HepG2 (cell line): ENCODE measurements around the gene SMAP2. TPM values are rescaled to one million over a fixed set of nuclear protein-coding genes. Genes with fewer than 3 reads are reported as not detected.
A peak's percentile ranks its signal among the peaks of the same experiment; 100 is the strongest.

Source experiments
- ARID3A ChIP-seq: IDR thresholded peaks from 2 replicates; pipeline ENCODE4 v1.6.1; 2012; ENCODE audit warnings: low read depth, low read length, improper control_type of control experiment
- ASH2L ChIP-seq: fragments of 300-600, 200-600 bp; sonication (generic); IDR thresholded peaks from 2 replicates; pipeline ENCODE4 v1.7.0; 2017; ENCODE audit warnings: low read depth, mild to moderate bottlenecking, moderate library complexity, mixed read lengths, low read length; ENCODE audit not compliant: insufficient read length
- CBFB ChIP-seq: sonication (generic); formaldehyde crosslinking; IDR thresholded peaks from 2 replicates; pipeline ENCODE4 v1.4.0; 2020; ENCODE audit warnings: missing genetic modification reagents
- DRAP1 ChIP-seq: IDR thresholded peaks from 2 replicates; pipeline ENCODE4 v1.6.1; 2016; ENCODE audit warnings: missing genetic modification reagents, missing compliant biosample characterization
- FOXA3 ChIP-seq: IDR thresholded peaks from 2 replicates; pipeline ENCODE4 v1.6.1; 2016; ENCODE audit warnings: missing genetic modification reagents, missing compliant biosample characterization
- GLI4 ChIP-seq: sonication (generic); formaldehyde crosslinking; IDR thresholded peaks from 2 replicates; pipeline ENCODE4 v1.5.1; 2020; ENCODE audit warnings: missing genetic modification reagents, mild to moderate bottlenecking, moderate library complexity, borderline replicate concordance
- KLF16 ChIP-seq, 2 experiments: sonication (generic) in 1 of 2; formaldehyde crosslinking in 1 of 2; IDR thresholded peaks; 2 replicates each; pipeline versions ENCODE4 v1.6.1 to v1.8.0; 2016 to 2023; ENCODE audit warnings: missing genetic modification reagents in 2 of 2, missing compliant biosample characterization in 1 of 2
- LCORL ChIP-seq, 2 experiments: fragments of 450-650 bp in 1 of 2; sonication (generic) in 1 of 2; formaldehyde crosslinking in 1 of 2; IDR thresholded peaks; 2 replicates each; pipeline versions ENCODE4 v1.5.0 to v1.6.1; 2017 to 2020; ENCODE audit warnings: antibody characterized with exemption in 1 of 2, missing genetic modification reagents in 1 of 2
- NRL ChIP-seq: sonication (generic); formaldehyde crosslinking; IDR thresholded peaks from 2 replicates; pipeline ENCODE4 v1.5.0; 2020; ENCODE audit warnings: missing genetic modification reagents, mild to moderate bottlenecking, moderate library complexity, borderline replicate concordance
- PREB ChIP-seq: sonication (generic); formaldehyde crosslinking; IDR thresholded peaks from 2 replicates; pipeline ENCODE4 v1.4.0; 2020; ENCODE audit warnings: missing genetic modification reagents
- RBFOX2 ChIP-seq: fragments of 200-400 bp; formaldehyde crosslinking; IDR thresholded peaks from 2 replicates; pipeline ENCODE4 v1.6.1; 2017; ENCODE audit warnings: low read depth, mild to moderate bottlenecking, low read length
- REL ChIP-seq: sonication (generic); formaldehyde crosslinking; conservative IDR thresholded peaks from 2 replicates; pipeline ENCODE4 v1.8.0; 2022; ENCODE audit warnings: mild to moderate bottlenecking, missing genetic modification reagents, moderate library complexity
- SMC3 ChIP-seq: IDR thresholded peaks from 2 replicates; pipeline ENCODE4 v1.6.1; 2011; ENCODE audit warnings: low read length, improper control_type of control experiment
- SRSF1 ChIP-seq: fragments of 200-400 bp; formaldehyde crosslinking; optimal IDR thresholded peaks from 2 replicates; pipeline ENCODE3; 2017; ENCODE audit warnings: mild to moderate bottlenecking, low read depth, low read length, moderate library complexity
- ZNF20 ChIP-seq: sonication (generic); formaldehyde crosslinking; IDR thresholded peaks from 2 replicates; pipeline ENCODE4 v1.4.0; 2020; ENCODE audit warnings: mild to moderate bottlenecking, moderate library complexity, missing genetic modification reagents
- ZNF3 ChIP-seq: IDR thresholded peaks from 2 replicates; pipeline ENCODE4 v1.7.0; 2017; ENCODE audit warnings: inconsistent platforms
- polyA plus RNA-seq, 8 experiments: library from polyadenylated mRNA; depleted of rRNA in 3 of 8; stranded (reverse) in 7 of 8; unstranded in 1 of 8; fragments of >200 nt; fragmentation: Illumina TruSeq in 4 of 8; extraction: Trizol in 4 of 8; gene quantifications; 2 replicates each; pipeline versions ENCODE4 v1.2.1 to v1.2.3, GENCODE V29; 2011 to 2016; ENCODE audit warnings: low read depth in 4 of 8, missing spikeins in 1 of 8, mixed read lengths in 1 of 8; ENCODE audit not compliant: insufficient read depth in 1 of 8
- total RNA-seq, 5 experiments: library from RNA; depleted of rRNA; stranded (reverse); fragments of >200 nt; fragmentation: Illumina TruSeq; extraction: Trizol; gene quantifications; 2 replicates each; pipeline ENCODE4 v1.2.3, GENCODE V29; 2016; ENCODE audit warnings: low read depth in 1 of 5
- TF ChIP-seq, protein P1 (sequence below): IDR thresholded peaks from 2 replicates; pipeline ENCODE4 v1.4.0; 2020; ENCODE audit warnings: mild to moderate bottlenecking, missing genetic modification reagents
- TF ChIP-seq, protein P2 (sequence below), 2 experiments: fragments of 450-650 bp in 1 of 2; sonication (generic) in 1 of 2; formaldehyde crosslinking; IDR thresholded peaks; 2 replicates each; pipeline versions ENCODE4 v1.5.0 to v1.8.0; 2020 to 2022; ENCODE audit warnings: mild to moderate bottlenecking in 1 of 2, missing genetic modification reagents in 1 of 2

SMAP2 gene
- total and polyA plus RNA-seq, 2 of the 13 experiments (the other 11 are each of a cell fraction or from before 2014, with no cell fraction given), result 19.0 to 22.3 TPM

DNA sequence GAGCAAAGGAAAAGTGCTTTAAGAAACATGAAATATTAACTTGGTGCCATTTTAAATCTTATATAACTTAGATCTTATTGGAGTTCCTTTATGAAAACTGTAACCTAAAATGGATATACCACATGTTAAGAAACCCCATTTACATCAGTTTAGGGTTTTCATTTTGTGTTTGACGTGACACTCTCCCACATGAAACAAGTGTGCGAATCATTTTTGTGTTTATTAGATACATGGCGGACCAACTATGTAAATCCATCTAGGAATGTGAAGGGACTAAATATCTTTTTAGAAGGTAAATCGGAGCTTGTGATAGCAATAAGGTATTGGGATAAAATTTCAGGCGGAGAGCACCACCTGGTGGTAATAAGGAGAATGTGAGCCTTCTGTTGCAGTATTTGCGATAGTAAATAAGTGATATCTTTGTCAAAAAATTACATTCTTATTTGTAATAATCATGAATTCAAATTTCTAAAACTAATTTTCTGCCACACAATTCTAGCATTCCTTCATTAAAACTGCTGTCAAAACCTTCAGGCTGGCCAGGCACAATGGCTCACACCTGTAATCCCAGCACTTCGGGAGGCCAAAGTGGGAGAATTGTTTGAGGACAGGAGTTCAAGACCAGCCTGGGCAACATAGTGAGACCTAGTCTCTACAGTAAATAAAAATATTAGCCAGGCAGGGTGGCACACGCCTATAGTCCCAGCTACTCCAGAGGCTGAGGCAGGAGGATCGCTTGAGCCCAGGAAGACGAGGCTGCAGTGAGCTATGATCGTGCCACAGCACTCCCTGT is 31.3 kb downstream of the SMAP2 start (continued):
- TF ChIP-seq SRSF1 (no peak), CBFB (no peak), NRL (CRISPR knock-in tag) (no peak), ZNF3 (no peak), LCORL (IDR thresholded peaks at IDR 0.05) (no peak), LCORL (CRISPR knock-in tag; IDR thresholded peaks at IDR 0.05) (no peak), RBFOX2 (no peak), SMC3 (peak; percentile 89), DRAP1 (CRISPR knock-in tag) (no peak), KLF16 (CRISPR knock-in tag; IDR thresholded peaks at IDR 0.05) (peak in 1 of 2 experiments; percentile 17; a peak in 1 of 4 replicates), FOXA3 (CRISPR knock-in tag) (peak; percentile 44), ASH2L (no peak), ZNF20 (CRISPR knock-in tag) (no peak), REL (CRISPR knock-in tag) (no peak), ARID3A (0 out of 2 replicates have a peak, but pooled peaks have one; percentile 18), PREB (CRISPR knock-in tag) (no peak), GLI4 (CRISPR knock-in tag) (no peak)
- TF ChIP-seq, protein P1, sequence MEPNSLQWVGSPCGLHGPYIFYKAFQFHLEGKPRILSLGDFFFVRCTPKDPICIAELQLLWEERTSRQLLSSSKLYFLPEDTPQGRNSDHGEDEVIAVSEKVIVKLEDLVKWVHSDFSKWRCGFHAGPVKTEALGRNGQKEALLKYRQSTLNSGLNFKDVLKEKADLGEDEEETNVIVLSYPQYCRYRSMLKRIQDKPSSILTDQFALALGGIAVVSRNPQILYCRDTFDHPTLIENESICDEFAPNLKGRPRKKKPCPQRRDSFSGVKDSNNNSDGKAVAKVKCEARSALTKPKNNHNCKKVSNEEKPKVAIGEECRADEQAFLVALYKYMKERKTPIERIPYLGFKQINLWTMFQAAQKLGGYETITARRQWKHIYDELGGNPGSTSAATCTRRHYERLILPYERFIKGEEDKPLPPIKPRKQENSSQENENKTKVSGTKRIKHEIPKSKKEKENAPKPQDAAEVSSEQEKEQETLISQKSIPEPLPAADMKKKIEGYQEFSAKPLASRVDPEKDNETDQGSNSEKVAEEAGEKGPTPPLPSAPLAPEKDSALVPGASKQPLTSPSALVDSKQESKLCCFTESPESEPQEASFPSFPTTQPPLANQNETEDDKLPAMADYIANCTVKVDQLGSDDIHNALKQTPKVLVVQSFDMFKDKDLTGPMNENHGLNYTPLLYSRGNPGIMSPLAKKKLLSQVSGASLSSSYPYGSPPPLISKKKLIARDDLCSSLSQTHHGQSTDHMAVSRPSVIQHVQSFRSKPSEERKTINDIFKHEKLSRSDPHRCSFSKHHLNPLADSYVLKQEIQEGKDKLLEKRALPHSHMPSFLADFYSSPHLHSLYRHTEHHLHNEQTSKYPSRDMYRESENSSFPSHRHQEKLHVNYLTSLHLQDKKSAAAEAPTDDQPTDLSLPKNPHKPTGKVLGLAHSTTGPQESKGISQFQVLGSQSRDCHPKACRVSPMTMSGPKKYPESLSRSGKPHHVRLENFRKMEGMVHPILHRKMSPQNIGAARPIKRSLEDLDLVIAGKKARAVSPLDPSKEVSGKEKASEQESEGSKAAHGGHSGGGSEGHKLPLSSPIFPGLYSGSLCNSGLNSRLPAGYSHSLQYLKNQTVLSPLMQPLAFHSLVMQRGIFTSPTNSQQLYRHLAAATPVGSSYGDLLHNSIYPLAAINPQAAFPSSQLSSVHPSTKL (CRISPR knock-in tag), result peak; percentile 36; the same call in 1 of the 2 replicates
- TF ChIP-seq, protein P2, sequence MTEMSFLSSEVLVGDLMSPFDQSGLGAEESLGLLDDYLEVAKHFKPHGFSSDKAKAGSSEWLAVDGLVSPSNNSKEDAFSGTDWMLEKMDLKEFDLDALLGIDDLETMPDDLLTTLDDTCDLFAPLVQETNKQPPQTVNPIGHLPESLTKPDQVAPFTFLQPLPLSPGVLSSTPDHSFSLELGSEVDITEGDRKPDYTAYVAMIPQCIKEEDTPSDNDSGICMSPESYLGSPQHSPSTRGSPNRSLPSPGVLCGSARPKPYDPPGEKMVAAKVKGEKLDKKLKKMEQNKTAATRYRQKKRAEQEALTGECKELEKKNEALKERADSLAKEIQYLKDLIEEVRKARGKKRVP (CRISPR knock-in tag; IDR thresholded peaks at IDR 0.05), result 0 out of 4 replicates have a peak, but pooled peaks of 1 of the 2 experiments have one; percentile 8
- TF ChIP-seq, all 625 proteins: peak for 14
